Loucy (cell line): ENCODE data around the gene DNAJC1.
"Not testable (repeated sequence)": the region's sequence is repeated elsewhere in the genome, so short reads cannot be mapped to it uniquely, and the experiment has no call there.

Experiments
- H2AFZ ChIP-seq: fragments of 200-600 bp; sonication (generic); 2 replicates; pipeline ENCODE4 v1.6.0; 2016; ENCODE audit warnings: antibody characterized with exemption, mild to moderate bottlenecking, low read length, moderate library complexity
- H3F3A ChIP-seq: fragments of 200-600 bp; 2 replicates; pipeline ENCODE4 v1.6.0; 2016; ENCODE audit warnings: antibody characterized with exemption, low read depth, mild to moderate bottlenecking
- H3K27me3 ChIP-seq: fragments of 200-600 bp; sonication (generic); 2 replicates; pipeline ENCODE4 v1.6.1; 2014; ENCODE audit warnings: low read length, mild to moderate bottlenecking; ENCODE audit not compliant: insufficient read depth, poor library complexity, severe bottlenecking
- H3K36me3 ChIP-seq: fragments of 200-600 bp; sonication (generic); 2 replicates; pipeline ENCODE4 v1.6.1; 2016; ENCODE audit warnings: low read length; ENCODE audit not compliant: insufficient read depth
- H3K4me1 ChIP-seq: fragments of 200-600 bp; sonication (generic); 2 replicates; pipeline ENCODE4 v1.5.1; 2014; ENCODE audit warnings: low read length, mild to moderate bottlenecking; ENCODE audit not compliant: insufficient read depth, poor library complexity, severe bottlenecking
- H3K4me2 ChIP-seq: fragments of 200-600 bp; sonication (generic); 2 replicates; pipeline ENCODE4 v1.6.0; 2014; ENCODE audit warnings: antibody characterized with exemption, low read length, low read depth, mild to moderate bottlenecking; ENCODE audit not compliant: poor library complexity, severe bottlenecking
- H3K4me3 ChIP-seq: fragments of 200-600 bp; sonication (generic); 2 replicates; pipeline ENCODE4 v1.5.1; 2014; ENCODE audit warnings: low read length, mild to moderate bottlenecking, mixed read lengths; ENCODE audit not compliant: poor library complexity, severe bottlenecking
- H3K79me2 ChIP-seq: fragments of 200-600 bp; sonication (generic); 2 replicates; pipeline ENCODE4 v1.6.1; 2014; ENCODE audit warnings: low read length; ENCODE audit not compliant: insufficient read depth
- H3K9ac ChIP-seq: fragments of 200-600 bp; sonication (generic); 2 replicates; pipeline ENCODE4 v1.6.0; 2014; ENCODE audit warnings: mild to moderate bottlenecking, low read depth, low read length, moderate library complexity; ENCODE audit not compliant: poor library complexity, severe bottlenecking
- H3K9me2 ChIP-seq: fragments of 200-600 bp; sonication (generic); replicated peaks from 2 replicates; pipeline ENCODE4 v1.6.1; 2016; ENCODE audit warnings: low read depth, low read length, mixed read lengths
- H3K9me3 ChIP-seq: fragments of 200-600 bp; sonication (generic); 2 replicates; pipeline ENCODE4 v1.6.1; 2014; ENCODE audit warnings: mild to moderate bottlenecking, antibody characterized with exemption, low read length, low read depth; ENCODE audit not compliant: insufficient read depth
- H4K20me1 ChIP-seq: fragments of 200-600 bp; sonication (generic); 2 replicates; pipeline ENCODE4 v1.6.0; 2014; ENCODE audit warnings: antibody characterized with exemption, low read length, mild to moderate bottlenecking; ENCODE audit not compliant: insufficient read depth, poor library complexity, severe bottlenecking
- CTCF ChIP-seq: fragments of 200-600 bp; sonication (generic); conservative IDR thresholded peaks from 2 replicates; pipeline ENCODE4 v1.5.1; 2014; ENCODE audit warnings: mild to moderate bottlenecking, antibody characterized with exemption, low read length
- EZH2phosphoT487 ChIP-seq: fragments of 200-600 bp; IDR thresholded peaks from 2 replicates; pipeline ENCODE4 v1.6.1; 2018; ENCODE audit warnings: antibody characterized with exemption, mild to moderate bottlenecking, moderate library complexity, borderline replicate concordance

DNAJC1 gene

DNA sequence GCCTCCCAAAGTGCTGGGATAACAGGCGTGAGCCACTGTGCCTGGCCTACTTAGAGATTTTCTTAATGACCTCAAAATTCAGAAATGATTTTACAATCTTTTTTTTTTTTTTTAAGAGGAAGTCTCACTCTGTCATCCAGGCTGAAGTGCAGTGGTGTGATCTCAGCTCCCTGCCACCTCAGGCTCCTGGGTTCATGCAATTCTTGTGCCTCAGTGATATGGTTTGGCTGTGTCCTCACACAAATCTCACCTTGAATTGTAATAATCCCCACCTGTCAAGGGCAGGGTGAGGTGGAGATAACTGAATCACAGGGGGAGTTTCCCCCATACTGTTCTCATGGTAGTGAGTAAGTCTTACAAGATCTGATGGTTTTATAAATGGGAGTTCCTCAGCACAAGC, 159.9 kb downstream of the DNAJC1 start:
- H3K27me3 ChIP-seq, result no peaks in the 10 kb centered on the region
- H2AFZ ChIP-seq, result no peak overlapping the region
- no peak overlapping the region for H3K4me2 ChIP-seq

DNA sequence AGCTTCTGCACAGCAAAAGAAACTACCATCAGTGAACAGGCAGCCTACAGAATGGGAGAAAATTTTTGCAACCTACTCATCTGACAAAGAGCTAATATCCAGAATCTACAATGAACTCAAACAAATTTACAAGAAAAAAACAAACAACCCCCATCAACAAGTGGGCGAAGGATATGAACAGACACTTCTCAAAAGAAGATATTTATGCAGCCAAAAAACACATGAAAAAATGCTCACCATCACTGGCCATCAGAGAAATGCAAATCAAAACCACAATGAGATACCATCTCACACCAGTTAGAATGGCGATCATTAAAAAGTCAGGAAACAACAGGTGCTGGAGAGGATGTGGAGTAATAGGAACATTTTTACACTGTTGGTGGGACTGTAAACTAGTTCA, 162.3 kb downstream of the DNAJC1 start:
- not testable (repeated sequence) for H3K4me2 ChIP-seq, H3K4me3 ChIP-seq, H3K4me1 ChIP-seq, H2AFZ ChIP-seq, H3F3A ChIP-seq, H3K9me2 ChIP-seq, H4K20me1 ChIP-seq, H3K9ac ChIP-seq, H3K27me3 ChIP-seq, H3K9me3 ChIP-seq, H3K79me2 ChIP-seq, H3K36me3 ChIP-seq

More for the DNA sequence above, 159.9 kb downstream of the DNAJC1 start:
- Histone ChIP-seq H3K9me3 (0 out of 2 replicates have a peak, but pooled peaks cover 2% of the 10 kb centered on the region), H3K4me1 (no peaks in the 10 kb centered on the region), H4K20me1 (no peaks in the 10 kb centered on the region), H3F3A (no peaks in the 10 kb centered on the region), H3K79me2 (no peaks in the 10 kb centered on the region), H3K9me2 (no peaks in the 10 kb centered on the region), H3K9ac (no peak overlapping the region), H3K36me3 (0 out of 2 replicates have a peak, but pooled peaks cover 4% of the 10 kb centered on the region), H3K4me3 (no peak overlapping the region)
- no peak for TF ChIP-seq CTCF
- no peak for TF ChIP-seq EZH2phosphoT487

DNA sequence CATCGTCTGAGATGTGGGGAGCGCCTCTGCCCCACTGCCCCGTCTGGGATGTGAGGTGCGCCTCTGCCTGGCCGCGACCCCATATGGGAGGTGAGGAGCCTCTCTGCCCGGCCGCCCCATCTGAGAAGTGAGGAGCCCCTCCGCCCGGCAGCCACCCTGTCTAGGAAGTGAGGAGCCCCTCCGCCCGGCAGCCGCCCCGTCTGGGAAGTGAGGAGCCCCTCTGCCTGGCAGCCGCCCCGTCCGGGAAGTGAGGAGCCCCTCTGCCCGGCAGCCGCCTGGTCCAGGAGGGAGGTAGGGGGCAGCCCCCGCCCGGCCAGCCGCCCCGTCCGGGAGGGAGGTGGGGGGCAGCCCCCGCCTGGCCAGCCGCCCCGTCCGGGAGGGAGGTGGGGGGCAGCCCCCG, 166.0 kb downstream of the DNAJC1 start:
- H3K4me1 ChIP-seq, H3K9me2 ChIP-seq, H2AFZ ChIP-seq, H3K79me2 ChIP-seq, H3K9ac ChIP-seq, H3F3A ChIP-seq, H3K27me3 ChIP-seq, H4K20me1 ChIP-seq, H3K4me3 ChIP-seq, H3K4me2 ChIP-seq: not testable (repeated sequence)
- H3K9me3 ChIP-seq, result peaks cover 10% of the 10 kb centered on the region; the same call in 1 of the 2 replicates
- peaks cover 12% of the 10 kb centered on the region; the same call in 1 of the 2 replicates for H3K36me3 ChIP-seq

GRCh38 chr10:21834574-21834973, 169.0 kb downstream of the DNAJC1 start:
- H3K4me2 ChIP-seq, H3K79me2 ChIP-seq, H4K20me1 ChIP-seq, H3K4me3 ChIP-seq, H3K9me2 ChIP-seq, H3K27me3 ChIP-seq, H3K9ac ChIP-seq, H2AFZ ChIP-seq, H3F3A ChIP-seq, H3K4me1 ChIP-seq: not testable (repeated sequence)
- Histone ChIP-seq H3K9me3 (peaks cover 19% of the 10 kb centered on the region; the same call in 1 of the 2 replicates), H3K36me3 (peaks cover 13% of the 10 kb centered on the region; the same call in 1 of the 2 replicates)

DNA sequence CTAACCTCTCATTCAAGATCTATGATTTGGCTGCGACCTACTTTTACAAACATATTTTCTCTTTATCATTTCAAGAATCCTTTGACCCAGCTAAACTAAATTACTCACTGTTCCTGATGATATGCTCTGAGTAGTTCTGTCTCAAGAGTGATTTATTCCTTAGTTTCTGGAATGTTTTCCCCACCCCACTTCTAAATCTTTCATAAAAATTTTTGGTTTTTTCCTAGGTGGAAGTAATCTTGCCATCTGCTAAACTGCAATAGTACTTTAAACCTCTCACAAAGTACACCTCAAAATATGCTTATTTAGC, 170.8 kb downstream of the DNAJC1 start:
- no peak overlapping the region for H2AFZ ChIP-seq
- H3K9ac ChIP-seq, result no peak overlapping the region
- no peaks in the 10 kb centered on the region for H3K9me2 ChIP-seq
- H3K4me1 ChIP-seq, result no peaks in the 10 kb centered on the region
- H3F3A ChIP-seq, result no peaks in the 10 kb centered on the region
- no peak overlapping the region for H3K4me2 ChIP-seq
- peaks cover 23% of the 10 kb centered on the region for H3K9me3 ChIP-seq
- H3K79me2 ChIP-seq, result no peaks in the 10 kb centered on the region
- no peak for TF ChIP-seq CTCF
- TF ChIP-seq EZH2phosphoT487, result no peak
- H3K4me3 ChIP-seq, result no peak overlapping the region
- H4K20me1 ChIP-seq, result no peaks in the 10 kb centered on the region
- H3K36me3 ChIP-seq, result peaks cover 14% of the 10 kb centered on the region; the same call in 1 of the 2 replicates
- H3K27me3 ChIP-seq, result no peaks in the 10 kb centered on the region
